SK-N-SH (cell line): ENCODE data around the gene PARN. TPM values are rescaled to one million over a fixed set of nuclear protein-coding genes. Genes with fewer than 3 reads are reported as not detected.
"Not testable (repeated sequence)": the region's sequence is repeated elsewhere in the genome, so short reads cannot be mapped to it uniquely, and the experiment has no call there.

ENCODE experiments used
- CTCF ChIA-PET: fragments of 300-600, 350-600 bp; formaldehyde crosslinking; extraction: SDS; loops from one replicate; lab custom pipeline; 2021; lab: Yijun Ruan, JAX
- POLR2A ChIA-PET: fragments of 350-600 bp; sonication (Branson Sonifier 250); formaldehyde crosslinking; extraction: SDS; loops from one replicate; lab custom pipeline; 2020; ENCODE audit warnings: antibody characterized with exemption, inconsistent platforms; lab: Yijun Ruan, JAX
- DNase-seq: peaks from one replicate; pipeline ENCODE4 v3.0.0; 2012
- H2AFZ ChIP-seq: fragments of 200-600 bp; sonication (generic); 2 replicates; pipeline ENCODE4 v1.8.1; 2016; ENCODE audit warnings: antibody characterized with exemption, mild to moderate bottlenecking, low read depth
- H3F3A ChIP-seq: fragments of 200-600 bp; sonication (generic); replicated peaks from 2 replicates; pipeline ENCODE3; 2016; ENCODE audit warnings: antibody characterized with exemption, mild to moderate bottlenecking; ENCODE audit not compliant: insufficient read depth
- H3K27ac ChIP-seq, 2 experiments: fragments of 200-500 bp in 1 of 2; fragments of 200-600 bp in 1 of 2; sonication (Bioruptor generic) in 1 of 2; sonication (generic), shearing (Covaris generic) in 1 of 2; 2 replicates each; pipeline versions ENCODE4 v1.5.1 to v1.6.1; 2014 to 2016; ENCODE audit warnings: low read depth in 2 of 2, inconsistent platforms in 1 of 2, low read length in 1 of 2, mild to moderate bottlenecking in 1 of 2, mixed read lengths in 1 of 2
- H3K27me3 ChIP-seq: fragments of 200-600 bp; sonication (generic), shearing (Covaris generic); 2 replicates; pipeline ENCODE4 v1.6.1; 2016; ENCODE audit warnings: mixed run types; ENCODE audit not compliant: insufficient read depth
- H3K36me3 ChIP-seq, 2 experiments: fragments of 200-500 bp in 1 of 2; fragments of 200-600 bp in 1 of 2; sonication (Bioruptor generic) in 1 of 2; sonication (generic) in 1 of 2; replicated peaks in 1 of 2; 2 replicates each; pipeline versions ENCODE3 to v1.5.1; 2014 to 2016; ENCODE audit warnings: low read length in 1 of 2, mild to moderate bottlenecking in 1 of 2; ENCODE audit not compliant: insufficient read depth in 2 of 2, control insufficient read depth in 1 of 2
- H3K4me1 ChIP-seq, 2 experiments: fragments of 200-500 bp in 1 of 2; fragments of 200-600 bp in 1 of 2; sonication (Bioruptor generic) in 1 of 2; sonication (generic), shearing (Covaris generic) in 1 of 2; 2 replicates each; pipeline versions ENCODE4 v1.5.1 to v1.6.1; 2014 to 2016; ENCODE audit warnings: low read depth in 1 of 2, low read length in 1 of 2, mixed run types in 1 of 2; ENCODE audit not compliant: insufficient read depth in 2 of 2, control insufficient read depth in 1 of 2
- H3K4me2 ChIP-seq: fragments of 200-600 bp; sonication (generic), shearing (Covaris generic); 2 replicates; pipeline ENCODE4 v1.6.1; 2017; ENCODE audit warnings: mixed run types
- H3K4me3 ChIP-seq, 2 experiments: fragments of 200-500 bp in 1 of 2; fragments of 200-600 bp in 1 of 2; sonication (Bioruptor generic) in 1 of 2; sonication (generic), shearing (Covaris generic) in 1 of 2; 2 replicates each; pipeline versions ENCODE4 v1.5.1 to v1.8.1; 2014 to 2016; ENCODE audit warnings: low read depth in 2 of 2, inconsistent platforms in 1 of 2, low read length in 1 of 2, mild to moderate bottlenecking in 1 of 2, mixed read lengths in 1 of 2, moderate library complexity in 1 of 2
- H3K79me2 ChIP-seq: fragments of 200-600 bp; sonication (generic); 2 replicates; pipeline ENCODE4 v1.8.1; 2017; ENCODE audit warnings: mild to moderate bottlenecking; ENCODE audit not compliant: insufficient read depth
- H3K9ac ChIP-seq: fragments of 200-600 bp; sonication (generic); 2 replicates; pipeline ENCODE4 v1.6.1; 2017; ENCODE audit warnings: mixed run types
- H3K9me2 ChIP-seq: fragments of 200-600 bp; sonication (generic); 2 replicates; pipeline ENCODE4 v1.6.1; 2017; ENCODE audit warnings: mixed run types
- H3K9me3 ChIP-seq: fragments of 200-600 bp; sonication (generic); 2 replicates; pipeline ENCODE4 v1.6.1; 2017; ENCODE audit warnings: mixed run types, mild to moderate bottlenecking, moderate library complexity
- H4K20me1 ChIP-seq: fragments of 200-600 bp; sonication (generic); 2 replicates; pipeline ENCODE4 v1.6.1; 2017; ENCODE audit warnings: mild to moderate bottlenecking, mixed run types; ENCODE audit not compliant: insufficient read depth
- NFIC ChIP-seq: IDR thresholded peaks from 2 replicates; pipeline ENCODE4 v1.4.0; 2012; ENCODE audit warnings: borderline replicate concordance
- WGBS: methylation state at CpG from one replicate; pipeline ENCODE4 v1.1.6; 2017; ENCODE audit warnings: low lambda C conversion rate; 5-methylcytosine and 5-hydroxymethylcytosine counted together
- polyA plus RNA-seq, 3 experiments: library from polyadenylated mRNA; depleted of rRNA; stranded (reverse); fragments of >200 nt; gene quantifications; 2 replicates each; pipeline ENCODE4 v1.2.3, GENCODE V29; 2012

PARN gene
- polyA plus RNA-seq, 1 of the 3 experiments (the other 2 are of a cell fraction) = 20.5 TPM

DNA sequence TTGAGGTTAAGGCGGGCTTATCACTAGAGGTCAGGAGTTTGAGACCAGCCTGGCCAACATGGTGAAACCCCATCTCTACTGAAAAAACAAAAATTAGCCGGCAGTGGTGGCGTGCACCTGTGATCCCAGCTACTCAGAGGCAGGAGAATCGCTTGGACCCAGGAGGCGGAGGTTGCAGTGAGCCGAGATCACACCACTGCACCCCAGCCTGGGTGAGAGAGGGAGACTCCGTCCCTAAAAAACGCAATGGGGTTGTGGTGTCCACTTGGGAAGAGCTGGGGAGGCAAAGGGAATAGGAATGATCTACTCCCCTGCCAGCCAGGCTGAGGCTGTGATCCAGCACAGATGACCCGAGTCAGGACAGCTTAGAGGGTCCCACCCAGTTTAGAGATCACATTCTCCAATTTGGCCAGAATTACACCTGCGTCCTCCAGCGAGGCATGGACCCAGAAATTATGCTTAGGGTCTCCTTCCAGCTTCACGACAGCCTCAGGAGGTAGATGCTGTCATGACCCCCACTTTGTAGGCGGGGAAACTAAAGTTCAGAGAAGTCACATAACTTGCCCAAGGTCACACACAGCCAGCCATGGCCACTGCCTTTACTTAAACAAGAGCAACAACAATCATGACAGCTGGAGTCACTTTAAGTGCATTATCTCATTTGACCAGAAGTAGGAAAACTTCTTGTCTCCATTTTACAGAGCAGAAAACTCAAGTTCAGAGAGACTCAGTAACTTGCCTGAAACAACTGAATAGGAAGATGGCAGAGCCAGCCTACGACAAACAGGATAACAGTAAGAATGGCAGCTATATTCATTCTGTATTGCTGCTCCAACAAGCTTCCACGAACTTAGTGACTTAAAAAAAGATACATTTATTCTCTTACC lies 227.7 kb downstream of the PARN start:
- H3K4me3 ChIP-seq, CTCF ChIA-PET, H3K27ac ChIP-seq, H3K27me3 ChIP-seq, H2AFZ ChIP-seq, H3K4me2 ChIP-seq, H3K9ac ChIP-seq, H3K9me3 ChIP-seq, H3K36me3 ChIP-seq, H4K20me1 ChIP-seq, H3K79me2 ChIP-seq, POLR2A ChIA-PET, DNase-seq, H3K9me2 ChIP-seq: not testable (repeated sequence)
- whole genome bisulfite sequencing = 91% methylated on average over 13 of the region's 15 CpGs
- Histone ChIP-seq H3F3A (peaks cover 19% of the 10 kb centered on the region), H3K4me1 (peaks cover 2 to 11% of the 10 kb centered on the region in 2 experiments; a peak in 2 of 4 replicates)

DNA sequence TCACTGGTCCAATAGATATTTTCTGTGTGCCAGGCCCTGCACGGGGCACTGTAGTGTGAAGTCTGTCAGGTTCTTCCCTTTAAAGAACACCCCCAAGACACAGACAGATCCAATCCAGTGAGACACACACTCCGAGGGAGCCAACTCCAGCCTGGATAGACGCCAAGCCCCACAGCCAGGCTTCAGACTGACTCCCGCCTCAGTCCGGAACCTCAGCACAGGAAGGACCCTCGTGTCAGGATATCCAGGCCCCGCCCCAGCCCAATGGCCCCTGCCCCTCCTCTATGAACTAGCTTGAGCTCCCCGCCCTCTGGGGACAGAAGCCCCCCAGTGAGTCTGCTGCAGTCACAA lies 228.4 kb downstream of the PARN start:
- H3K27ac ChIP-seq = peak overlapping the region in 1 of 2 experiments; percentile 95; a peak in 2 of 4 replicates
- H3K27me3 ChIP-seq, POLR2A ChIA-PET, H3K9me3 ChIP-seq, H3K36me3 ChIP-seq, H3K9ac ChIP-seq, DNase-seq, CTCF ChIA-PET, H3K9me2 ChIP-seq, H4K20me1 ChIP-seq, H3K4me3 ChIP-seq, H3K79me2 ChIP-seq: not testable (repeated sequence)
- H3K4me2 ChIP-seq = peak overlapping the region; percentile 56; the same call in 1 of the 2 replicates
- peak; percentile 57 for TF ChIP-seq NFIC
- 66% methylated on average over 4 of the region's 8 CpGs for WGBS
- peaks cover 19% of the 10 kb centered on the region for H3F3A ChIP-seq
- H3K4me1 ChIP-seq = peaks cover 2 to 11% of the 10 kb centered on the region in 2 experiments; a peak in 2 of 4 replicates
- peak overlapping the region; percentile 51; the same call in 1 of the 2 replicates for H2AFZ ChIP-seq

DNA sequence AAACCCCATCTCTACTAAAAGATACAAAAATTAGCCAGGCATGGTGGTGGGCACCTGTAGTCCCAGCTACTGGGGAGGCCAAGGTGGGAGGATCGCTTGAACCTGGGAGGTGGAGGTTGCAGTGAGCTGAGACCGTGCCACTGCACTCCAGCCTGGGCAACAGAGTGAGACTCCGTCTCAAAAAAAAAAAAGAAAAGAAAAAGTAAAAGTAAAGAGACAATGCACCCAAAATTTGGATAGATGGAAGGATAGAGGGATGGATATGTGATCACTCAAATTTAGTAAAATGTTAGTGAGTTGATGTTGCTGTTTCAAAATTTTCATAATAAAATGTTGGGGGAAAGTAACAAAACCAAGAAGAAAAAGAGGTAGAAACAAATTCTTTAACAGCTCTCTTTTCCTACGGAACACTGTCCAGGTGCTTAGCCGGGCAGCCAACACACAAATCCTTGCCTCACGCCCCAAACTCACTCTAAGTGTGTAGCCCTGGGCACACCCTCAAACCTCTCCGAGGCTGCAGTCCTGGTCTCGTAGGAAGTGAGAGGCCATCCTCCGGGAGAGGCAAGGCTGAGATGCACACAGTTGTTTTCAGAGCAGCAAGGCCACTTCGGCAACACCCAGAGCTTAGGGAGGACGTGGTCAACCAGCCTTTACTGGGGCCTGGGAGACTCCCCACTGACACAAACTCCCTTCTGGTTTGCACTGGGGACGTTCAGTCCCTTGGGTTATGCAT lies 228.9 kb downstream of the PARN start:
- POLR2A ChIA-PET, H3K27me3 ChIP-seq, H3K9me2 ChIP-seq, H3K9me3 ChIP-seq, DNase-seq, H3K36me3 ChIP-seq, H3K79me2 ChIP-seq, H3K4me3 ChIP-seq, CTCF ChIA-PET, H4K20me1 ChIP-seq: not testable (repeated sequence)
- Histone ChIP-seq H3K27ac (peak overlapping the region; percentile 9 to 95; a peak in 3 of 4 replicates), H3K9ac (peak overlapping the region; percentile 66; the same call in 1 of the 2 replicates), H3K4me1 (peaks cover 2 to 11% of the 10 kb centered on the region in 2 experiments; a peak in 2 of 4 replicates), H2AFZ (peak overlapping the region; percentile 51; the same call in 1 of the 2 replicates), H3K4me2 (peak overlapping the region; percentile 56; the same call in 1 of the 2 replicates), H3F3A (peaks cover 19% of the 10 kb centered on the region)
- 79% methylated on average over 11 of the region's 12 CpGs for WGBS
